Peyer's patch (tissue), 4 donors: Measurements from ENCODE around the gene ZNF772. TPM values are rescaled to one million over a fixed set of nuclear protein-coding genes. Genes with fewer than 3 reads are reported as not detected.

Experiments used
- DNase-seq, 3 donors: peaks; one replicate each; pipeline ENCODE4 v3.0.0-alpha.2; 2017 to 2019
- H3K27ac ChIP-seq, 4 donors: fragments of 200-600 bp; sonication (generic); one replicate each; pipeline ENCODE4 v1.5.1; 2016 to 2019
- H3K27me3 ChIP-seq, 2 donors: fragments of 200-600 bp; sonication (generic); one replicate each; pipeline ENCODE4 v1.5.1; 2019
- H3K36me3 ChIP-seq, 3 donors: fragments of 200-600 bp; sonication (generic); one replicate each; pipeline ENCODE4 v1.5.1; 2016 to 2019
- H3K4me1 ChIP-seq, 4 donors: fragments of 200-600 bp; sonication (generic); one replicate each; pipeline ENCODE4 v1.5.1; 2016 to 2019
- H3K4me3 ChIP-seq, 4 donors: fragments of 200-600 bp; sonication (generic); 1 replicate in 3 of 4; 2 replicates in 1 of 4; pipeline ENCODE4 v1.5.1; 2016 to 2019; ENCODE audit warnings: mild to moderate bottlenecking in 1 of 4
- H3K9me3 ChIP-seq, 4 donors: fragments of 200-600 bp; sonication (generic); one replicate each; pipeline ENCODE4 v1.5.1; 2016 to 2019; ENCODE audit warnings: mild to moderate bottlenecking in 1 of 4
- CTCF ChIP-seq, 6 experiments: fragments of 450-650 bp in 4 of 6; fragments of 200-600 bp in 2 of 6; sonication (generic) in 1 of 6; IDR thresholded peaks; one replicate each; pipeline ENCODE4 v1.5.1; 2017 to 2019; ENCODE audit warnings: antibody characterized with exemption in 6 of 6, mild to moderate bottlenecking in 3 of 6, moderate library complexity in 1 of 6
- POLR2A ChIP-seq, 2 donors: fragments of 450-650 bp; IDR thresholded peaks; one replicate each; pipeline ENCODE4 v1.5.1; 2017; ENCODE audit warnings: antibody characterized with exemption in 2 of 2, mild to moderate bottlenecking in 2 of 2, moderate library complexity in 2 of 2
- small RNA-seq, 2 donors: library from RNA; depleted of rRNA; stranded (forward); fragments of <200 nt; gene quantifications; one replicate each; pipeline ENCODE3, GENCODE V24; 2016
- total RNA-seq, 4 donors: library from RNA; depleted of rRNA; stranded (reverse); fragments of >200 nt; gene quantifications; one replicate each; pipeline ENCODE4 v1.1.0, GENCODE V29; 2016

Gene ZNF772
- total RNA-seq, 4 donors from 2014 or later, result 4.0 to 32.2 (median 12.0) TPM

- Histone ChIP-seq H3K4me1 (no peaks in the 10 kb centered on the region), H3K27ac (no peak overlapping the region), H3K4me3 (no peak overlapping the region), H3K27me3 (no peaks in the 10 kb centered on the region), H3K9me3 (peaks cover 0 to 55% (median 11%) of the 10 kb centered on the region in 4 donors), H3K36me3 (peaks cover 0 to 79% (median 10%) of the 10 kb centered on the region in 3 donors)
- TF ChIP-seq POLR2A (IDR thresholded peaks at IDR 0.05) (no peak), CTCF (IDR thresholded peaks at IDR 0.05) (no peak)
- DNase-seq, result no peak
Observed at GRCh38 chr19:57419439-57419838, 57.9 kb downstream of the ZNF772 start.

Small RNA genes within 50 kb of the gene (small RNA-seq; reads per million reads assigned to genes)
- 0 reads per million in 2 donors for gene VN1R107P

Other genes with a start within 250 kb of the ZNF772 start
- 1 to 10 TPM in 1 of 4 donors, not detected in 3; 5.1 TPM for gene AURKC, start 246.5 kb downstream of the ZNF772 start, total RNA-seq
- gene ZNF805, start 236.9 kb downstream of the ZNF772 start, total RNA-seq, result 10 to 100 TPM in 2 of 4 donors, 1 to 10 TPM in 2; 7.4 to 17.0 (median 10.1) TPM
- gene ZNF460, start 197.1 kb downstream of the ZNF772 start, total RNA-seq, result 10 to 100 TPM; 33.6 to 86.6 (median 54.2) TPM
- gene ZNF543, start 157.1 kb downstream of the ZNF772 start, total RNA-seq, result 1 to 10 TPM; 1.8 to 7.4 (median 5.2) TPM
- 10 to 100 TPM in 1 of 4 donors, 1 to 10 TPM in 3; 2.1 to 10.7 (median 3.7) TPM for gene ZNF304, start 126.3 kb downstream of the ZNF772 start, total RNA-seq
- 10 to 100 TPM in 2 of 4 donors, 1 to 10 TPM in 2; 3.0 to 67.7 (median 9.9) TPM for gene TRAPPC2B, start 114.0 kb downstream of the ZNF772 start, total RNA-seq
- 1 to 10 TPM in 3 of 4 donors, under 1 TPM in 1; 0.53 to 6.6 (median 3.6) TPM for gene ZNF547, start 114.0 kb downstream of the ZNF772 start, total RNA-seq
- gene ZNF548, start 87.7 kb downstream of the ZNF772 start, total RNA-seq, result 10 to 100 TPM; 10.7 to 47.9 (median 20.7) TPM
- gene ZNF17, start 66.4 kb downstream of the ZNF772 start, total RNA-seq, result 10 to 100 TPM in 3 of 4 donors, 1 to 10 TPM in 1; 7.9 to 21.5 (median 14.6) TPM
- gene ZNF749, start 42.2 kb downstream of the ZNF772 start, total RNA-seq, result 10 to 100 TPM in 2 of 4 donors, 1 to 10 TPM in 2; 5.7 to 12.8 (median 10.6) TPM
- 1 to 10 TPM in 1 of 4 donors, not detected in 3; 1.1 TPM for gene VN1R1, start 20.4 kb downstream of the ZNF772 start, total RNA-seq
- gene ZNF419, start 10.2 kb upstream of the ZNF772 start, total RNA-seq, result 10 to 100 TPM in 1 of 4 donors, 1 to 10 TPM in 2, under 1 TPM in 1; 0.83 to 16.7 (median 5.4) TPM
- 10 to 100 TPM in 1 of 4 donors, 1 to 10 TPM in 3; 6.3 to 10.7 (median 9.7) TPM for gene ZNF773, start 22.4 kb upstream of the ZNF772 start, total RNA-seq
- gene ZNF549, start 49.8 kb upstream of the ZNF772 start, total RNA-seq, result 1 to 10 TPM; 4.0 to 7.4 (median 4.7) TPM
- gene ZNF550, start 82.3 kb upstream of the ZNF772 start, total RNA-seq, result 10 to 100 TPM in 2 of 4 donors, 1 to 10 TPM in 2; 5.4 to 17.4 (median 12.3) TPM
- gene ZNF416, start 101.3 kb upstream of the ZNF772 start, total RNA-seq, result 1 to 10 TPM; 1.9 to 5.8 (median 2.9) TPM
- gene ZIK1, start 106.6 kb upstream of the ZNF772 start, total RNA-seq, result 1 to 10 TPM in 3 of 4 donors, under 1 TPM in 1; 0.54 to 6.6 (median 1.9) TPM
- 1 to 10 TPM in 3 of 4 donors, under 1 TPM in 1; 0.76 to 4.1 (median 1.8) TPM for gene ZNF530, start 122.3 kb upstream of the ZNF772 start, total RNA-seq
- 10 to 100 TPM in 2 of 4 donors, 1 to 10 TPM in 2; 9.6 to 18.9 (median 12.8) TPM for gene ZNF134, start 136.7 kb upstream of the ZNF772 start, total RNA-seq
- gene ZNF211, start 155.6 kb upstream of the ZNF772 start, total RNA-seq, result 10 to 100 TPM in 3 of 4 donors, 1 to 10 TPM in 1; 8.8 to 20.6 (median 16.8) TPM
- not detected for gene ZSCAN4, start 191.4 kb upstream of the ZNF772 start, total RNA-seq
- gene ZNF551, start 204.4 kb upstream of the ZNF772 start, total RNA-seq, result 10 to 100 TPM in 3 of 4 donors, 1 to 10 TPM in 1; 9.1 to 17.9 (median 12.5) TPM
- 1 to 10 TPM in 2 of 4 donors, under 1 TPM in 2; 0.57 to 5.0 (median 1.3) TPM for gene ZNF154, start 231.6 kb upstream of the ZNF772 start, total RNA-seq